ENCODE data around the gene CMTM8.

The CMTM8 gene

GRCh38 chr3:32257042-32257441, 18.6 kb downstream of the CMTM8 start:
- Histone ChIP-seq H3K4me3 (ENCODE audit: low read depth, low read length) (no peak overlapping the region), H3K27ac (no peak overlapping the region), H3K36me3 (replicated peaks) (no peaks in the 10 kb centered on the region), H3K27me3 (replicated peaks) (no peaks in the 10 kb centered on the region)
- in situ Hi-C loops (cut with HindIII; ENCODE audit: low pct_ligation_motif_present, low sequenced_read_pairs) = no loop called here
- DNase-seq = peak; percentile 50
- TF ChIP-seq CTCF (IDR thresholded peaks at IDR 0.05; ENCODE audit: low read depth, low read length, missing control alignments) = no peak

- H3K27me3 ChIP-seq (replicated peaks) = no peaks in the 10 kb centered on the region
- in situ Hi-C loops (cut with HindIII; ENCODE audit: low pct_ligation_motif_present, low sequenced_read_pairs) = no loop called here
- no peak overlapping the region for H3K27ac ChIP-seq
- H3K36me3 ChIP-seq (replicated peaks) = no peaks in the 10 kb centered on the region
- DNase-seq = no peak
- no peak for TF ChIP-seq CTCF (IDR thresholded peaks at IDR 0.05; ENCODE audit: low read depth, low read length, missing control alignments)
- H3K4me3 ChIP-seq (ENCODE audit: low read depth, low read length) = no peak overlapping the region
Observed at GRCh38 chr3:32257641-32258438, 19.4 kb downstream of the CMTM8 start.

- H3K27ac ChIP-seq = no peak overlapping the region
- no peak overlapping the region for H3K4me3 ChIP-seq (ENCODE audit: low read depth, low read length)
- in situ Hi-C loops (cut with HindIII; ENCODE audit: low pct_ligation_motif_present, low sequenced_read_pairs) = no loop called here
- H3K36me3 ChIP-seq (replicated peaks) = no peaks in the 10 kb centered on the region
- DNase-seq = no peak
- no peak for TF ChIP-seq CTCF (IDR thresholded peaks at IDR 0.05; ENCODE audit: low read depth, low read length, missing control alignments)
- H3K27me3 ChIP-seq (replicated peaks) = no peaks in the 10 kb centered on the region
Observed at GRCh38 chr3:32258869-32259268, 20.4 kb downstream of the CMTM8 start.

- no peaks in the 10 kb centered on the region for H3K27me3 ChIP-seq (replicated peaks)
- H3K27ac ChIP-seq = no peak overlapping the region
- H3K36me3 ChIP-seq (replicated peaks) = no peaks in the 10 kb centered on the region
- TF ChIP-seq CTCF (IDR thresholded peaks at IDR 0.05; ENCODE audit: low read depth, low read length, missing control alignments) = no peak
- in situ Hi-C loops (cut with HindIII; ENCODE audit: low pct_ligation_motif_present, low sequenced_read_pairs) = no loop called here
- no peak for DNase-seq
- H3K4me3 ChIP-seq (ENCODE audit: low read depth, low read length) = no peak overlapping the region
Observed at GRCh38 chr3:32261545-32261944, 23.1 kb downstream of the CMTM8 start.

- H3K27me3 ChIP-seq (replicated peaks) = no peaks in the 10 kb centered on the region
- H3K27ac ChIP-seq = no peak overlapping the region
- H3K36me3 ChIP-seq (replicated peaks) = no peaks in the 10 kb centered on the region
- no peak for DNase-seq
- TF ChIP-seq CTCF (IDR thresholded peaks at IDR 0.05; ENCODE audit: low read depth, low read length, missing control alignments) = no peak
- no peak overlapping the region for H3K4me3 ChIP-seq (ENCODE audit: low read depth, low read length)
- in situ Hi-C loops (cut with HindIII; ENCODE audit: low pct_ligation_motif_present, low sequenced_read_pairs) = no loop called here
Observed at GRCh38 chr3:32262201-32262600, 23.7 kb downstream of the CMTM8 start.

GRCh38 chr3:32274306-32274705, 35.8 kb downstream of the CMTM8 start:
- Histone ChIP-seq H3K36me3 (replicated peaks) (no peaks in the 10 kb centered on the region), H3K27ac (no peak overlapping the region), H3K27me3 (replicated peaks) (no peaks in the 10 kb centered on the region), H3K4me3 (ENCODE audit: low read depth, low read length) (no peak overlapping the region)
- DNase-seq = no peak
- in situ Hi-C loops (cut with HindIII; ENCODE audit: low pct_ligation_motif_present, low sequenced_read_pairs) = no loop called here
- no peak for TF ChIP-seq CTCF (IDR thresholded peaks at IDR 0.05; ENCODE audit: low read depth, low read length, missing control alignments)
